ENCODE measurements around the gene STXBP4. TPM values are rescaled to one million over a fixed set of nuclear protein-coding genes. Genes with fewer than 3 reads are reported as not detected.

STXBP4 gene
- total RNA-seq, 1 experiment from 2014 or later: 13.6 TPM

DNA sequence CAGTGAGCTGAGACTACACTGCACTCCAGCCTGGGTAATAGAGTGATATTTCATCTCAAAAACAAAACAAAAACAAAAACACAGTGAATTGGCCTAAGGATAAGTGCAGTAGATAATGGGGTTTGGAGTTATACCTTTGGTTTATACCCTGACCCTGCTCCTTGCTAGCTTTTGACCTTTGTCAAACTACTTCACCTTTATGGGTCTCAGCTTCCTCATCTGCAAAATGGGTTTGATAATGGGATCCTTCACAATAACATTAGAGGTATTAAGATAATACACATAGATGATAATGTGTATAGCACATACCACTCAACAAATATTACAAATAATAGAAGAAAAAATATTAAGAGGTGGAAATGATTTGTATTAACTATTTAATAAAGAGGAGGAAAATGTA, 85.9 kb downstream of the STXBP4 start:
- no peak overlapping the region for H3K4me2 ChIP-seq (ENCODE audit: low read length)
- H3K27me3 ChIP-seq (ENCODE audit: insufficient read depth, low read length): no peaks in the 10 kb centered on the region
- H2AFZ ChIP-seq (ENCODE audit: low read depth, low read length, poor library complexity, severe bottlenecking): no peak overlapping the region
- H3K9me3 ChIP-seq (ENCODE audit: control insufficient read depth in 1 of 2, insufficient read depth in 1 of 2, low read depth in 1 of 2, low read length in 2 of 2): no peaks in the 10 kb centered on the region
- no peak overlapping the region for H3K4me3 ChIP-seq (replicated peaks in 1 of 2; ENCODE audit: low read depth in 1 of 2, low read length in 2 of 2)
- H4K20me1 ChIP-seq (ENCODE audit: insufficient read depth): no peaks in the 10 kb centered on the region; the same call in 1 of the 2 replicates
- no peaks in the 10 kb centered on the region for H3K36me3 ChIP-seq (ENCODE audit: control insufficient read depth in 1 of 2, insufficient read depth in 2 of 2, low read length in 2 of 2)
- RAD21 ChIA-PET (ENCODE audit: low non-redundant PET in 1 of 2, low total read pairs in 2 of 2, uncharacterized antibody in 2 of 2, unreplicated experiment in 2 of 2): no interaction called here
- ATAC-seq (no peak), DNase-seq (ENCODE audit: low read depth, low spot score) (no peak)
- no TSS peak for BruUV-seq (replicated peaks)
- POLR2A ChIA-PET: no interaction called here
- H3K9me2 ChIP-seq (ENCODE audit: insufficient read depth): no peaks in the 10 kb centered on the region
- no peaks in the 10 kb centered on the region for H3K79me2 ChIP-seq (ENCODE audit: insufficient read depth, low read length)
- CTCF ChIA-PET: no interaction called here
- H3K9ac ChIP-seq (ENCODE audit: low read length): no peak overlapping the region
- H3K27ac ChIP-seq (ENCODE audit: low read depth, low read length): no peak overlapping the region
- intact Hi-C loops (cut with micrococcal nuclease): loop anchor here (1.0 kb wide), 2 partner anchors 242 to 294 kb away; no protein-coding TSS in a partner anchor
- TF ChIP-seq, protein P1, sequence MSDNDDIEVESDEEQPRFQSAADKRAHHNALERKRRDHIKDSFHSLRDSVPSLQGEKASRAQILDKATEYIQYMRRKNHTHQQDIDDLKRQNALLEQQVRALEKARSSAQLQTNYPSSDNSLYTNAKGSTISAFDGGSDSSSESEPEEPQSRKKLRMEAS (IDR thresholded peaks at IDR 0.05): no peak
- TF ChIP-seq RAD21 (IDR thresholded peaks at IDR 0.05; ENCODE audit: low read depth) (no peak), POLR2A (IDR thresholded peaks at IDR 0.05; ENCODE audit: borderline replicate concordance, extremely low read depth, insufficient read depth, insufficient read length) (no peak), TCF7L2 (IDR thresholded peaks at IDR 0.05; ENCODE audit: borderline replicate concordance, extremely low read depth, insufficient read depth, insufficient read length) (no peak), SIN3A (IDR thresholded peaks at IDR 0.05; ENCODE audit: low read depth) (no peak), CBX3 (IDR thresholded peaks at IDR 0.05; ENCODE audit: low read depth) (no peak), ZFX (IDR thresholded peaks at IDR 0.05) (no peak), FOSL1 (IDR thresholded peaks at IDR 0.05; ENCODE audit: low read depth) (no peak), EZH2phosphoT487 (IDR thresholded peaks at IDR 0.05; ENCODE audit: borderline replicate concordance) (no peak), SRF (IDR thresholded peaks at IDR 0.05; ENCODE audit: low read depth) (no peak), POLR2AphosphoS5 (IDR thresholded peaks at IDR 0.05; ENCODE audit: low read depth, low read length) (no peak), JUND (IDR thresholded peaks at IDR 0.05) (no peak), EGR1 (IDR thresholded peaks at IDR 0.05; ENCODE audit: low read depth) (no peak), CEBPB (IDR thresholded peaks at IDR 0.05; ENCODE audit: low read depth) (no peak), ZNF274 (IDR thresholded peaks at IDR 0.05; ENCODE audit: low read depth, low read length) (no peak), YY1 (IDR thresholded peaks at IDR 0.05; ENCODE audit: extremely low read depth, insufficient replicate concordance, low read depth, low read length) (no peak)
- TF ChIP-seq, protein P2, sequence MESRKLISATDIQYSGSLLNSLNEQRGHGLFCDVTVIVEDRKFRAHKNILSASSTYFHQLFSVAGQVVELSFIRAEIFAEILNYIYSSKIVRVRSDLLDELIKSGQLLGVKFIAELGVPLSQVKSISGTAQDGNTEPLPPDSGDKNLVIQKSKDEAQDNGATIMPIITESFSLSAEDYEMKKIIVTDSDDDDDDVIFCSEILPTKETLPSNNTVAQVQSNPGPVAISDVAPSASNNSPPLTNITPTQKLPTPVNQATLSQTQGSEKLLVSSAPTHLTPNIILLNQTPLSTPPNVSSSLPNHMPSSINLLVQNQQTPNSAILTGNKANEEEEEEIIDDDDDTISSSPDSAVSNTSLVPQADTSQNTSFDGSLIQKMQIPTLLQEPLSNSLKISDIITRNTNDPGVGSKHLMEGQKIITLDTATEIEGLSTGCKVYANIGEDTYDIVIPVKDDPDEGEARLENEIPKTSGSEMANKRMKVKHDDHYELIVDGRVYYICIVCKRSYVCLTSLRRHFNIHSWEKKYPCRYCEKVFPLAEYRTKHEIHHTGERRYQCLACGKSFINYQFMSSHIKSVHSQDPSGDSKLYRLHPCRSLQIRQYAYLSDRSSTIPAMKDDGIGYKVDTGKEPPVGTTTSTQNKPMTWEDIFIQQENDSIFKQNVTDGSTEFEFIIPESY (IDR thresholded peaks at IDR 0.05; ENCODE audit: extremely low read depth, insufficient replicate concordance, low read length): no peak
- TF ChIP-seq, protein P3, sequence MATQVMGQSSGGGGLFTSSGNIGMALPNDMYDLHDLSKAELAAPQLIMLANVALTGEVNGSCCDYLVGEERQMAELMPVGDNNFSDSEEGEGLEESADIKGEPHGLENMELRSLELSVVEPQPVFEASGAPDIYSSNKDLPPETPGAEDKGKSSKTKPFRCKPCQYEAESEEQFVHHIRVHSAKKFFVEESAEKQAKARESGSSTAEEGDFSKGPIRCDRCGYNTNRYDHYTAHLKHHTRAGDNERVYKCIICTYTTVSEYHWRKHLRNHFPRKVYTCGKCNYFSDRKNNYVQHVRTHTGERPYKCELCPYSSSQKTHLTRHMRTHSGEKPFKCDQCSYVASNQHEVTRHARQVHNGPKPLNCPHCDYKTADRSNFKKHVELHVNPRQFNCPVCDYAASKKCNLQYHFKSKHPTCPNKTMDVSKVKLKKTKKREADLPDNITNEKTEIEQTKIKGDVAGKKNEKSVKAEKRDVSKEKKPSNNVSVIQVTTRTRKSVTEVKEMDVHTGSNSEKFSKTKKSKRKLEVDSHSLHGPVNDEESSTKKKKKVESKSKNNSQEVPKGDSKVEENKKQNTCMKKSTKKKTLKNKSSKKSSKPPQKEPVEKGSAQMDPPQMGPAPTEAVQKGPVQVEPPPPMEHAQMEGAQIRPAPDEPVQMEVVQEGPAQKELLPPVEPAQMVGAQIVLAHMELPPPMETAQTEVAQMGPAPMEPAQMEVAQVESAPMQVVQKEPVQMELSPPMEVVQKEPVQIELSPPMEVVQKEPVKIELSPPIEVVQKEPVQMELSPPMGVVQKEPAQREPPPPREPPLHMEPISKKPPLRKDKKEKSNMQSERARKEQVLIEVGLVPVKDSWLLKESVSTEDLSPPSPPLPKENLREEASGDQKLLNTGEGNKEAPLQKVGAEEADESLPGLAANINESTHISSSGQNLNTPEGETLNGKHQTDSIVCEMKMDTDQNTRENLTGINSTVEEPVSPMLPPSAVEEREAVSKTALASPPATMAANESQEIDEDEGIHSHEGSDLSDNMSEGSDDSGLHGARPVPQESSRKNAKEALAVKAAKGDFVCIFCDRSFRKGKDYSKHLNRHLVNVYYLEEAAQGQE (IDR thresholded peaks at IDR 0.05; ENCODE audit: low read depth): no peak
- no peaks in the 10 kb centered on the region; a peak in 1 of 4 replicates for H3K4me1 ChIP-seq (ENCODE audit: control insufficient read depth in 1 of 2, insufficient read depth in 2 of 2, low read length in 2 of 2)
